Activated naive CD8-positive, alpha-beta T cell treated with anti-CD3 and anti-CD28 coated beads for 36 hours (primary cell): ENCODE results near the gene IQSEC2. TPM values are rescaled to one million over a fixed set of nuclear protein-coding genes. Genes with fewer than 3 reads are reported as not detected.

Source experiments
- DNase-seq: peaks from one replicate; pipeline ENCODE4 v3.0.0; 2021
- H3K27ac Mint-ChIP-seq: one replicate; pipeline ENCODE4 v1.8.0; 2022; ENCODE audit warnings: mild to moderate bottlenecking, moderate library complexity, mixed read lengths
- H3K27me3 Mint-ChIP-seq: one replicate; pipeline ENCODE4 v1.8.0; 2022; ENCODE audit warnings: mild to moderate bottlenecking, mixed read lengths
- H3K36me3 Mint-ChIP-seq: one replicate; pipeline ENCODE4 v1.8.0; 2021; ENCODE audit warnings: mild to moderate bottlenecking, mixed read lengths
- H3K4me1 Mint-ChIP-seq: one replicate; pipeline ENCODE4 v1.8.0; 2021; ENCODE audit warnings: mixed read lengths
- H3K4me3 Mint-ChIP-seq: one replicate; pipeline ENCODE4 v1.8.0; 2022; ENCODE audit warnings: mild to moderate bottlenecking, moderate library complexity, mixed read lengths
- H3K9me3 Mint-ChIP-seq: one replicate; pipeline ENCODE4 v1.8.0; 2022; ENCODE audit warnings: mixed read lengths
- total RNA-seq, 2 experiments: library from RNA; stranded (reverse); gene quantifications; one replicate each; pipeline ENCODE4 v1.2.3, GENCODE V29; 2021

Gene IQSEC2
- total RNA-seq, 2 experiments from 2014 or later, result 0.20 to 0.21 TPM

- peaks cover 21% of the 10 kb centered on the region for H3K4me1 Mint-ChIP-seq
- H3K36me3 Mint-ChIP-seq, result no peaks in the 10 kb centered on the region
- H3K27ac Mint-ChIP-seq, result no peak overlapping the region
- no peak for DNase-seq
- H3K9me3 Mint-ChIP-seq, result no peaks in the 10 kb centered on the region
- peaks cover 3% of the 10 kb centered on the region for H3K27me3 Mint-ChIP-seq
- no peak overlapping the region for H3K4me3 Mint-ChIP-seq
Measured at GRCh38 chrX:53285591-53285990, 4.2 kb upstream of the IQSEC2 start.

- Mint-ChIP-seq H3K4me1 (peaks cover 25% of the 10 kb centered on the region), H3K9me3 (no peaks in the 10 kb centered on the region), H3K4me3 (no peak overlapping the region), H3K27me3 (peaks cover 3% of the 10 kb centered on the region), H3K27ac (no peak overlapping the region), H3K36me3 (no peaks in the 10 kb centered on the region)
- peak; percentile 33 for DNase-seq
Measured at GRCh38 chrX:53284684-53285447, 3.5 kb upstream of the IQSEC2 start.

GRCh38 chrX:53283567-53283966, 2.2 kb upstream of the IQSEC2 start:
- DNase-seq, result no peak
- peaks cover 3% of the 10 kb centered on the region for H3K27me3 Mint-ChIP-seq
- peaks cover 24% of the 10 kb centered on the region for H3K4me1 Mint-ChIP-seq
- H3K27ac Mint-ChIP-seq, result no peak overlapping the region
- H3K9me3 Mint-ChIP-seq, result no peaks in the 10 kb centered on the region
- H3K36me3 Mint-ChIP-seq, result no peaks in the 10 kb centered on the region
- H3K4me3 Mint-ChIP-seq, result no peak overlapping the region

- Mint-ChIP-seq H3K4me3 (no peak overlapping the region), H3K9me3 (no peaks in the 10 kb centered on the region), H3K27me3 (peaks cover 3% of the 10 kb centered on the region), H3K4me1 (peaks cover 21% of the 10 kb centered on the region), H3K27ac (no peak overlapping the region), H3K36me3 (no peaks in the 10 kb centered on the region)
- no peak for DNase-seq
Measured at GRCh38 chrX:53283099-53283498, 1.7 kb upstream of the IQSEC2 start.

GRCh38 chrX:53281963-53282695, 745 bp upstream of the IQSEC2 start:
- DNase-seq, result no peak
- Mint-ChIP-seq H3K27me3 (peaks cover 3% of the 10 kb centered on the region), H3K9me3 (no peaks in the 10 kb centered on the region), H3K4me1 (peaks cover 13% of the 10 kb centered on the region), H3K4me3 (no peak overlapping the region), H3K27ac (no peak overlapping the region), H3K36me3 (no peaks in the 10 kb centered on the region)

GRCh38 chrX:53280331-53281320, 758 bp downstream of the IQSEC2 start:
- no peak for DNase-seq
- H3K27me3 Mint-ChIP-seq, result peaks cover 3% of the 10 kb centered on the region
- H3K4me3 Mint-ChIP-seq, result peak overlapping the region; percentile 37
- H3K9me3 Mint-ChIP-seq, result no peaks in the 10 kb centered on the region
- H3K4me1 Mint-ChIP-seq, result peaks cover 12% of the 10 kb centered on the region
- H3K36me3 Mint-ChIP-seq, result no peaks in the 10 kb centered on the region
- H3K27ac Mint-ChIP-seq, result peak overlapping the region; percentile 73

- Mint-ChIP-seq H3K9me3 (no peaks in the 10 kb centered on the region), H3K4me1 (peaks cover 4% of the 10 kb centered on the region), H3K36me3 (no peaks in the 10 kb centered on the region), H3K27me3 (peaks cover 3% of the 10 kb centered on the region), H3K27ac (no peak overlapping the region), H3K4me3 (peak overlapping the region; percentile 37)
- no peak for DNase-seq
Measured at GRCh38 chrX:53279296-53280237, 1.8 kb downstream of the IQSEC2 start.

- no peaks in the 10 kb centered on the region for H3K4me1 Mint-ChIP-seq
- H3K9me3 Mint-ChIP-seq, result no peaks in the 10 kb centered on the region
- no peaks in the 10 kb centered on the region for H3K27me3 Mint-ChIP-seq
- no peak overlapping the region for H3K27ac Mint-ChIP-seq
- no peak for DNase-seq
- no peaks in the 10 kb centered on the region for H3K36me3 Mint-ChIP-seq
- no peak overlapping the region for H3K4me3 Mint-ChIP-seq
Measured at GRCh38 chrX:53272808-53273337, 8.5 kb downstream of the IQSEC2 start.

- no peaks in the 10 kb centered on the region for H3K36me3 Mint-ChIP-seq
- no peaks in the 10 kb centered on the region for H3K9me3 Mint-ChIP-seq
Measured at GRCh38 chrX:53269536-53270107, 11.8 kb downstream of the IQSEC2 start.

GRCh38 chrX:53268173-53268572, 13.2 kb downstream of the IQSEC2 start:
- Mint-ChIP-seq H3K4me1 (peaks cover 9% of the 10 kb centered on the region), H3K4me3 (no peak overlapping the region), H3K9me3 (no peaks in the 10 kb centered on the region), H3K27ac (no peak overlapping the region), H3K27me3 (no peaks in the 10 kb centered on the region), H3K36me3 (no peaks in the 10 kb centered on the region)
- no peak for DNase-seq

More at GRCh38 chrX:53269536-53270107, 11.8 kb downstream of the IQSEC2 start:
- H3K27me3 Mint-ChIP-seq, result no peaks in the 10 kb centered on the region
- no peak overlapping the region for H3K4me3 Mint-ChIP-seq
- H3K4me1 Mint-ChIP-seq, result no peaks in the 10 kb centered on the region
- no peak for DNase-seq
- no peak overlapping the region for H3K27ac Mint-ChIP-seq

- Mint-ChIP-seq H3K36me3 (no peaks in the 10 kb centered on the region), H3K27ac (no peak overlapping the region), H3K4me1 (peaks cover 21% of the 10 kb centered on the region), H3K27me3 (no peaks in the 10 kb centered on the region), H3K4me3 (no peak overlapping the region), H3K9me3 (no peaks in the 10 kb centered on the region)
- DNase-seq, result no peak
Measured at GRCh38 chrX:53266914-53267313, 14.5 kb downstream of the IQSEC2 start.

- Mint-ChIP-seq H3K4me1 (peaks cover 28% of the 10 kb centered on the region), H3K27ac (no peak overlapping the region), H3K36me3 (no peaks in the 10 kb centered on the region), H3K4me3 (no peak overlapping the region), H3K27me3 (no peaks in the 10 kb centered on the region), H3K9me3 (no peaks in the 10 kb centered on the region)
- DNase-seq, result no peak
Measured at GRCh38 chrX:53265771-53266574, 15.4 kb downstream of the IQSEC2 start.

GRCh38 chrX:53263597-53264094, 17.7 kb downstream of the IQSEC2 start:
- DNase-seq, result peak; percentile 61
- no peaks in the 10 kb centered on the region for H3K9me3 Mint-ChIP-seq

More at GRCh38 chrX:53263597-53264094, 17.7 kb downstream of the IQSEC2 start:
- Mint-ChIP-seq H3K4me1 (peaks cover 28% of the 10 kb centered on the region), H3K4me3 (peak overlapping the region; percentile 54), H3K27ac (peak overlapping the region; percentile 27), H3K36me3 (no peaks in the 10 kb centered on the region), H3K27me3 (no peaks in the 10 kb centered on the region)
